Kidney glomerular epithelial cell (primary cell): ENCODE results near the gene SPOCK1.

ENCODE experiments used
- DNase-seq: peaks from one replicate; lab custom pipeline; 2025; lab: John Stamatoyannopoulos, UW

Gene SPOCK1

DNA sequence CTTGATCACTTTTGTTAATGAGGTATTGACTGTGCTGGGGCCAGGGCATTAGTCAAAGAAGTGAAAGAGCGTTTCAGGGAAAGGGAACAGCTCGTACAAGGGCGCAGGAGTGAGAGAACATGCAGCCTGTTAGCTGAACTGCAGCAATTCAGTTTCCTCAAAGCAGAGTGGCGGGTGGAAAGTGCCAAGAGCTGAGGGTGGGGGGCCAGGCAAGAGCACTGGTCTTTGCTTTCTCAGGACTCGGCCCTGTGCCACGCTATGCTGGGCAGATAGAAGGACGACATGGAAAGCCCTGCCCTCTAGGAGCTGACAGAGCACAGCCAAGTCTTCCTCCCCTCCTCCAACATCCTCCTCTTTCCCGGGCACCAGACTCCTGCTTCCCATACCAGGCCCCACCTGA is 304.8 kb downstream of the SPOCK1 start:
- DNase-seq, result no peak

DNA sequence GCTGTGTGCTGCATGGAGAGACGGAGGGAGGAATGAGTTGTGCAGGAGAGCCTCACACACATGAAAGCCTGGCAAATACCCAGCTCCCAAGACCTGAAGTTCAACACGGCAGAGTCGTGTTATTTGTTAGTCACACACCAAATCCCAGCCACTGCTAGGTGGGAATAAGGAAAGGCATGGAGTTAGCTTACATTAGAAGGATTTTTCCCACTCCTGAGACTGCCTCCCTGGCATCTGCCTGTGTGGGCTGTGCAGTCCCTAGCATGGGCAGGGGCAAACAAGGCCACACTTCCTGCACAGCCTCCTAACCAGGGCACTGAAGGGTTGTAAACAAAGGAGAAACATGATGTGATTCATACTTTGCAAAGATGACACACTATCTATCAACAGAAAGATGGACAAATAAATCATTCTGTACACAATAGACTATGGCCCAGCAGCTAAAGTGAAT is 306.8 kb downstream of the SPOCK1 start:
- DNase-seq, result peak; percentile 95

DNA sequence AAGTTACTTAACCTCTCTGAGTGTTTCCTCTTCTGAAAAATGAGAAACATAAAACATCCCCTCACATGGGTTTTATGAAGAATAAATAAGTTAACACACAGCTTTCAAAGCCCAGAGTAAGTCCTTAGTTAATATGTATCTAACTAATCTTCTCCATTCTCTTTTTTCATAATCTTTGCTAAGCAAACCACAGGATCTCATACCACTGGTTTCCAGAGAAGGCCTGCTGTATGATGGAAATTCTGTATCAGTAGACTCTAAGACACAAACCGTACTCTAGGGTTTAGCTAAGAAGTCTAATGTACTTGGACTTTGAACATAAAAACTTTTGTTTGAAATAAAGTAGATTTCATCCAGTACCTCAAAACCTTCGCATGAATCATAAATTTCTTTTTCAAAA is 307.9 kb downstream of the SPOCK1 start:
- DNase-seq, result peak; percentile 38

DNA sequence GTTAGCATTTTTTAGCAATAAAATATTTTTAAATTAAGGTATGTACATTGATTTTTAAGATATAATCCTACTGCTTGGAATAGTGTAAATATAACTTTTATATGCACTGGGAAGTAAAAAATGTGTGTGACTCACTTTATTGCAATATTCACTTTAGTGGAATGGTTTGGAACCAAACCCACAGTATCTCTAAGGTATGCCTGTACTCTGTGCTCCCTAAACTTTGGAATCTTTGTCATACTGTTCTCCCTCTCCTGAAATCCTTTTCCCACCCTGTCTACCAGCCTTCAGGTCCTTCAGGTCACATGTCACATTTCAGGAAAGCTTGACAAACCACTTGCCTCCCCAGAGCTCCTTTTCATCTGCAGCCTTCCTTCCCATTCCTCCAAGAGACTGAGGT is 308.7 kb downstream of the SPOCK1 start:
- DNase-seq, result peak; percentile 24

DNA sequence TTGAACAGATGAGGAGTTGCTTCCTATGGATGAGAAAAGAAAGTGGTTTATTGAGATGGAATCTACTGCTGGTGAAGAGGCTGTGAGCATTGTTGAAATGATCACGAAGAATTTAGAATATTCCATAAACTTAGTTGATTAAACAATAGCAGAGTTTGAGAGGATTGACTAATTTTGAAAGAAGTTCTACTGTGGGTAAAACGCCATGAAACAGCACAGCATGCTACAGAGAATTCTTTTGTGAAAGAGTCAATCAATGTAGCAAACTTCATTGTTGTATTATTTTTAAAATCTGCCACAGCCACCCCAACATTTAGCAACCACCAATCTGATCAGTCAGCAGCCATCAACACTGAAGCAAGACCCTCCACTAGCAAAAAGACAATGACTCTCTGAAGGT is 309.1 kb downstream of the SPOCK1 start:
- DNase-seq, result no peak

DNA sequence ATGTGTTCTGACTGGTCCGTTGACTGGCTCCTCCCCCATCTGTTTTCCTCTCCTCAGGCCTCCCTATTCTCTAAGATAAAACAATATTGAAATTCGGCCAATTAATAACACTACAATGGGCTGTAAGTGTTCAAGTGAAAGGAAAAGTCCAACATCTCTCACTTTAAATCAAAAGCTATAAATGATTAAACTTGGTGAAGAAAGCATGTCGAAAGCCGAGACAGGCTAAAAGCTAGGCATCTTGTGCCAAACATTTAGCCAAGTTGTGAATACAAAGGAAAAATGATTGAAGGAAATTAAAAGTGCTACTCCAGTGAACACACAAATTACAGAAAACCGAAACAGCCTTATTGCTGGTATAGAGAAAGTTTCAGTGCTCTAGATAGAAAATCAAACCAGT is 310.6 kb downstream of the SPOCK1 start:
- no peak for DNase-seq

DNA sequence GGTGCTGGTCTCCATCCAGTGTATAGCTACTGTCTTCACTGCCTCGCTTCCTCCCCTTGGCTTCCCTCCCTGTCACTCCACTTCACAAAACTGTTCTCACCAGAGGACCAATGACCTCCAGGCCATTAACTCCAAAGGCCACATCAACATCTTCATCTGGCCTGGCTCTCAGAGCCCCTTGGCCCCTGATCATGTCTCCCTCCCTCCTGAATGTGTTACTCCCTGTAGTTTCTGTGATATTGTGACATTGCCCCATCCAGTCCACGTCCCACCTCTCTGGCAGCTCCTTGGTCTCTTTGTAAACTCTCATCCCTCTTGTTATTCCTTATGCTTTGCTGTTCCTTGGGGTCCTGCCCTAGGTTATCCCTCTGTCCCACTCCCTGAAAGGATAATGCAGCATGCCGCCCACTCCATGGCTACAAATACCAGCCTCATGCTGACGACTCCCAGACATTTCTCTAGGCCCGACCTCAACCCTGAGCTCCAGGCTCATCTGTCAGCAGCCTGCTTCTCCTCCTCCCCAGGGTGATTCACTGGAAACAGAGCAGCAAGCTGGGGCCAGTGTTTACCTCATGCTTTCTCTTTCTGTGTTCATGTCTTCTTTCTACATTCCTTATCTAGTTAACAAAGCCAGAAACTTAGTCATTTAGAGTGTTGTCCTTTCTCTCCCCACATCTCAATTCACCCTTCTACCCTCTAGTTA is 312.2 kb downstream of the SPOCK1 start:
- DNase-seq, result peak; percentile 85

DNA sequence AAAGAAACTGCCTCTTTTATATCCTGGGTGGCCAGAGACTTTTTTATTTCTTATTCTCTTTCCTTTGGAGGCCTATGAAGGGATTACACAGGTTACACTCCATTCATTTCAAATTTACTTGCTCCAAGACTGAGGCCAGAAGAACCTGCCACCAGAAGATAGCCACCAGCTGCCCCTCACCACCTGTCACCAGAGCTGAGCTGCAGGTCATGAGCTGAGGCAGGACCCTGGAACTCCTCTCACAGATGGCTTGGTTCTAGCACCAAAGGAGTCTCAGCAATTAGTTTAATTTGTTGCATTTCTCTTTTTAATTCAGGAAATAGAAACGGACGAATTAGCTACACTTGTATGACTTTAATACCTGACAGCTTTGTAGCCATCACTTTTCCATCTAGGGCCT is 313.9 kb downstream of the SPOCK1 start:
- DNase-seq, result no peak

DNA sequence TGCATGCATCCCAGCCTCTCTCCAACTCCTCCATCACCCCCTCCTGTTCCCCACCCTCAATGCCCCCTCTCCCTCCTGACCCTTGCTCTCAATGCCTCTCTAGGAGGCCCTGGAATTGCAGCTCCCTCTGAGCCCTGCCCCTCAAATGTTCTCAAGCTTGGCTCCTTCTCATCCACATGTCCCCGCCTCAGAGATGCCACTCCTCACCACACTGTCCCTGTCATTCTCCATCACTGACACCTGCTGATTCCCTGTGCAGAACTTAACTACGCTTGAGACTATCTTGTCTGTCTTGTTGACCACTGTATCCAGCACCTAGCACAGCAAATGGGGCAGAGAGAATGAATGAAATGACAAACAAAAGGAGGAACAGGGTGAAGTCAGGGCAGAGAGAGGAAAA is 314.4 kb downstream of the SPOCK1 start:
- DNase-seq, result no peak

DNA sequence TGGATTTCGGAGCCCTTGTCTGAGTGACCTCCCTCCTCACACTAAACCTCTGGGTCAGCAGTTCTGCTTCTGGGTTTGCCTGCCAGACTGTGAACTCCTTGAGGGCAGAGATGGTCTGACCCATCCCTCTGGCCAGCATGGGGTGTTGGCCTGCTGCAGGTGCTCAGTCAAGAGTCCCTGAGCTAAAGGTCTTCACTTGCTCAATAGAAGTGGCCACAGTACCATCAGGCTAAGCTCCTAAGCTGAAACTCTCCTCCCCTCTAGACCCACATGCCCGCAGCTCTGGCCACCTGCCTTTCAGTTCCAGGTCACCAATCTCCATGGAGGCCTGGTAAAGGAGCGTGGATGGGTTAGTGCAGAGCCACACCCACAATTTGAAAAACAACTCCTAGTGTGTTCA is 316.6 kb downstream of the SPOCK1 start:
- no peak for DNase-seq

DNA sequence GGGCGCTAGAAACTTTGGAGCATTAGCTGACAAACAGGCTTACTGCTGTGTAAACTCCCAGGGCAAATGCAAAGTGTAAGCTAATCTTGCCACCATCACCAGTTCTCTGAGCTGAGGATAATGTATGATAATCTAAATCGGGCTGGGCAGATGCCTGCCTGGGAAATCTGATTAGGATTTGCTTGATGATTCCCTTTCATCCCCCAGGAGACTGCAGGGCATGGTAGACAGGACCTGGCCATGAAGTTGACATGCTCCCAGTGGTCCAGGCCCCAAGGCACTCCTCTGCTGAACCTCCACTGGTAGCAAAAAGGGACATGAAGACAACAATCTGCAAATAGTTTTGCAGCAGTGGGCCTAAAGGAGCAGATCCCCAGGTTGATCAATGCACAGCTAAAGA is 317.5 kb downstream of the SPOCK1 start:
- DNase-seq, result no peak

DNA sequence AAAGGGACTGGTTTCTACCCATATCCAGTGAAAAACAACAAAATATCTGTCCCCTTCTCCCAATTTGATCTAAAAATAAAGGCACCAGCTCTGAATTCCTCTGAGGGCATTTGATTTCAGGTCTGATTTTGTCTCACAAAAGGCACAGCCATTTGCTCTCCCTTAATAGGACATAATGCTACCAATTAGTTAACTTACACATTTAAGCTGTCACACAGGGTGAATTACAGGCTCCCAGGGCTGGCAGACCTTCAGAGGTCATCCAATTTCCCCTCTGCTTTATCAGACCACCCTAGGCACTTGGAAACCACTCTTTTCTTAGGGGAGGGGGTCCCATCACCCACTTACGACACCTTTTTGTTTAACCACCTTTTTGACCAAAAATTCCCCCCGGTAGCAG is 319.9 kb downstream of the SPOCK1 start:
- DNase-seq, result no peak

DNA sequence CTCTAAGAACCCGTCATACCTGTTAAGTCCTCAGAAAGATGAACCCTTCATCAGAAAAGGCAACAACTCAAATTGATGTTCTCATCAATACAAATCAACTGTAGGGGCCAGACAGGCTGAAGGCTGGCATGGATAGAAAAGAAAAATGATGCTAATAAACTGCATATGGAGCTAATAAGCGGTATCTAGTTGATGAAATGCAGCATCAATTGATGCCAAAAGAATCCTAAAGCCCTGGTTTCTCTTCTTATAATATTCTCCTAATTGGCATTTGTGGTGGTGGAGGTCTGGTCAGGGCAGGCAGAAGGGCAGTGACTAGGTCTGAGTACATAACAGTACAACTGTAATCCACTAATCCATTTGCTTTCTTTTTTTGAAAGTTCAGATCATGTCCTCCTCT is 322.5 kb downstream of the SPOCK1 start:
- no peak for DNase-seq

DNA sequence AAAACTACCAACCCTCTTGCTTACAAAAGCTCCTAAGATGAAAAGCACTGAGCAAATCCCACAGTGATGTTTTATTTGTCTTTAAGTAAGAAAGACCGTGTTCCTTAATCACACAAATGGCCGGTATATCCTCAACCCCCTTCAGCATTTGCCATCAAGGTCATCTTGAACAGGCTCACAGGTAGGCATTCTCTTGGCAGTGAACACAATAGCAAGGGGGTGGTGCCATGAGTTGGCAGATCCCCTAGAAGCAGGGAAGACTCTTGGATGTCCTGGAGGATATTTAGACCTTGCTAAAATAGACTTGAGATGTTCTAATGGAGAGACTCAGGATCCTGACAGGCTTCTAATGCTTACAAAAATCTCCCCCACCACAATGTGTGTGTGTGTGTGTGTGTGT is 323.0 kb downstream of the SPOCK1 start:
- no peak for DNase-seq

DNA sequence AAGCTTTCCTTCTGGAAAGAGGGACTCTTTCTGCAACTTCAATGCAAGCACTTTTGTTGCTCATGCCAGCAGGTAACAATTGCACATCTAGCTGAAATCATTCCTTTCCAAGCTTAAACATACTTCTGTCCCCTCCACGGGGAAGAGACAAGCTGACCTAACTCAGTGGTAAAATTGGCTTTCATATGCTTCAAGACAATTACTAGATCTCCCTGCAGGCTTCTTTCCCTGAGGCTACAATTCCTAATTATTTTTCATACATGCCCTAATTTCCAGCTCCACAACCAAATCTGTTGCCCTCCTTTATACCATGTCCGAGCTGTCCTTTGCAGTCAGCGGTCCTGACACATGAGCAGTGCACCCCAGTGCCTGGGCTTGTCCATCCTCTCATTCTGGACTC is 324.9 kb downstream of the SPOCK1 start:
- DNase-seq, result no peak

DNA sequence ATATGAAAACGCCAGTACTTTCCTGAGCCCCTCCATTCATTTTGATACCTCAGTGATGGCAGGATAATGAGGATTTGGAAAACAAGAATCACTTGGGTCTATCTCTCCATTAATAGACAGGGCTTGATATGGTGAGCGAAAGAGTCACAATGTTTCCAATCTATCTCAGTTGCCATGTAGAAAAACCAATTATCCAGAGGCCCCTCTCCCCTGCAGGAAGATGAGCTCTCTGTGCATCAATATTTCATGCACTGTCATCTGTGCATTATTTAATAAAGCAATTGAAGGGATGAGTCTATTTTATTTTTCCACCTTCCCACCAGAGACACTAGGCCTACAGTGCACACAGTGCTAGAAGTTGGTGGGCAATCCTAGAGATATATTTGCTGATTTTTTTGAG is 326.9 kb downstream of the SPOCK1 start:
- DNase-seq, result no peak

DNA sequence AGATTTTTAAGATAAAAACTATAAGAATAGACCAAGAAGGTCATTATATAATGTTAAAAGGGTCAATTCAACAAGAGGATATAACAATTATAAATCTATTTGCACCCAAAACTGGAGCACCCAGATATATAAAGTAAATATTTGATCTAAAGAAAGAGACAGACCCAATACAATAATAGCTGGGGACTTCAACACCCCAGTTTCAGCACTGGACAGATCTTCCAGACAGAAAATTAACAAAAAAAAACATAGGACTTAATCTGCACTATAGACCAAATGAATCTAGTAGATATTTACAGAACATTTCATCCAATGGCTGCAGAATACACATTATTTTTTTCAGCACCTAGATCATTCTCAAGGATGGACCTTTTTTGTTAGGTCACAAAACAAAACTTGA is 331.9 kb downstream of the SPOCK1 start:
- DNase-seq, result no peak

DNA sequence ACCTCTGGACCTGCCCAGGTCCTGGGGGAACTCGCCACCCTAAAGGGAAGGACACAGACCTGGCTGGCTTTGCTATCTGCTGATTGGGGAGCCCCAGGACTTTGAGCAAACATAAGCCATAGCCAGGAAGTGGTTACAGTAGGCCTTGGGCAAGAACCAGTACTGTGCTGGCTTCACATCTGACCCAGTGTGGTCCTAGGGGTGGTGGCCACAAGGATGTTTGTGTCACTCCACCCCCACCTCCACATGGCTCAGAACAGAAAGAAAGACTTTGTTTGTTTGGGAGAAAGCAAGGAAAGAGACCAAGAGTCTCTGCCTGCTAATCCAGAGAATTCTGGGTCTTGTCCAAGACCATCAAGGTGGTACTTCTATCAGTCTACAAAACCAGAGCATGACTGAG is 334.2 kb downstream of the SPOCK1 start:
- no peak for DNase-seq

DNA sequence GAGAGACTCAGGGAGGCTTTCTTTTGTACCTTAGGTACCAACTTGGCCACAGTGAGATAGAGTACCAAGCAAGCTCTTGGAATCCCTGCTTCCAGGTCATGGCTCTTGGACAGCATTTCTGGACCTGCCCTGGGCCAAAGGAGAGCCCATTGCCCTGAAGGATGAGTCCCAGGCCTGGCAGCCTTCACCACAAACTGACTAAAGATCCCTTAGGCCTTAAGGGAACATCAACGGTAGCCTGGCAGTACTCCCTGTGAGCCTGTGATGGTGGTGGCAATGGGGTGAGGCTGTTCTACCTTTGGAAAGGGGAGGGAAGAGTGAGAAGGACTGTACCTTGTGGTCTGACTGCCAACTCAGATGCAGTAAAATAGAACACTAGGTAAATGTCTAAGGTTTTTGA is 334.6 kb downstream of the SPOCK1 start:
- DNase-seq, result no peak

DNA sequence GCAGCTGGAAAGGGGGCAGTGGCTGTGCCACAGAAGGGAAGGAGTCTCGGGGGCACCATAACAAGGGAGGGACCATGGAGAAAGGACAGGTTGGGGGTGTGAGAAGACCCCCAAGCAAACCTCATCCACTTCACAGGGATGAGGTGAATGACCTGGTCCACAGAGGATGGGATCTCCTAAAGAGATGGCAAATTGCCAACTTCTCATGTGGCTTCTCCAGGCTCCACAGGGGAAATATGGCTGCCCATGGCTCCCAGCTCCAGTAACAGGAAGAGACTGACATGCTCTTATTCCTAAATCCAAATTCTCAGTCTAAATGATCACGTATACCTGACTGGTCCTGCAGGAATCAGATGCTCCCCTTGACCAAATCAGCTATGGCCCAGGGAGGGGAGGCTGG is 340.4 kb downstream of the SPOCK1 start:
- DNase-seq, result no peak

DNA sequence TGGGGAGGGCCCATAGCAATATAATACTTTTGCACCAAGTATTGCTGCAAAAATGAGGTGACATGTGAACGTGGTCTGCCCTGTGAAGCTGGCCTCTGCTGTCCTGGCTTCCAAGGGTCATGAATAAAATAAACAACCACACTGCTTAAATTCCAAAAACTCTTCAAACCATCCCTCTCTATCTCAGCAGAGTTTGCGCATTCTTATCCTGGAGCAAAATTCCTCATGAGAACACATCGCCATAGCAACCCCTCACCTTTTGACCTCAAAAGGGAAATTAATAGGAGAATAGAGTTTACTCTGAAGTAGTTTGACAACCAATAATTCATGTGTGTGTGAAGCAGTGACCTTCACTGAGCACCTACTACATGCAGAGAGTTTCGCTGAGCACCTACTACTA is 342.9 kb downstream of the SPOCK1 start:
- no peak for DNase-seq

DNA sequence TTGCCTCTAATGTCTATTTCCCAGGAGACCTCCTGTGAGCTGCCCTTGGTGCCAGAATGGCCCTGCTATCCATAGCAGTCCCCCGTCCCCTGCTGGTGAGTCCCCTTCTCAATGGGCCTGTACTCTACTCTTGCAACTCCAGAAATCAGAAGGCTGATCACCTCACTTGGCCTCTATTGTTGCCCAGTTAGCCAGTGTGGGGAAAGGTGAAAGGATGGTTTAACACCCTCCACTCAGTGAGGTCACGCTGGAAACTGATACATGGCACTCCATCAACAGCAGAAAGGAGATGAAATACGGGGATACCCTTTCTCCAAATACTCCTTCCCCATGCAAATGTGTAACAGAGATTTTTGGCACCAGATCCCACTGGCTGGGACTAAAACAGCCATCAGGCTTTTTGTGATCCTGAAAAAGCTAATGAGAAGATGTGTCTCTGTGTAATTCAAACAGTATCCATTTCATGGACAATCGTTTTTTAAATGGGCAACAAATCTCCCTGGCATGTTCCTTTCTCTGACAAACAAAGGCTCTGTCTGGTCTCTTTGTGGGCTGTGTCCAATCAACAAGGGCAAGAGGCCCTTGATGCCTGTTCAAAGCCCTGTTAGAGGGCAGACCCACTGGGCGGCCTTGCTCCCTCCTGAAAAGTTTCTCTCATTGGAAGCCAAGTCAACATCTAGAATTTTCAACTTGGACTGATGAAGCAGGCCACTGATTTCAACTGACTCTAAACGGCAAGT is 343.7 kb downstream of the SPOCK1 start:
- no peak for DNase-seq

DNA sequence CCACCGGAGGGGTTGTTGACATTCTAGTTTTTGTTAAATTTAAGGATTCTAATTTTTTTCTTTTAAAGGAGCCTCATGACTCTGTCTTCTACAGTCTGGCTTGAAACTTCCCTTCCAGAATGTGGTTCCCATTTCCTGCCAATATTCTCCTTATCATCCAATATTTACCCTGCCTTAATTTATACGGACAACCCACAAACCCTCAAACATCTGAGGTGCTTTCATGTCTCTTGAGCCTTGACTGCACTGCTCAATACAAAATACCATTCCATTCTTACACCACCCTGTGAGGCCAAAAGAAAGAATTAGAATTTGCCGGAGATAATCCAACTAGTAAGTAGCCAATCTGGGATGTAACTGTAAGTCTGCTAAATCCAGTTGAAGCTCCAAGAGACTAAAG is 346.5 kb downstream of the SPOCK1 start:
- no peak for DNase-seq

DNA sequence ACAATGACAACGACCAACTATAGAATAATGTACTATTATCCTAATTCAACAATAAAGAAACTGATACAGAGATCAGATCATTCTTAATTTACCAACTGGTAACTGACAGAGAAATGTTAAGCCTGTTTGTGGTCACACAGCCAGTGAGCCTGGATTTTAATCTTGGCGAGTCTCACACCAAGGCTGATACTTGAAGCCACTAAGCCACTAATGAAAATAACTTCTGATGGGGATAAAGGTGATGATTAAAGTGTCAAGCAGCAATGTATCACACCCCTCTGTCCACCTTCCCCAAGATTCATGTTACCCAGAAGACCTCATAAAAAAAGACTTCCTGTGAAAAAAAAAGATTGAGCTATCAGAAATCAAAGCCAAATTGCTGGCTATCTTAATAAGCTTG is 350.5 kb downstream of the SPOCK1 start:
- DNase-seq, result no peak
